HepG2 (cell line): Measurements from ENCODE around the gene NTMT1.
A peak's percentile ranks its signal among the peaks of the same experiment; 100 is the strongest.

ENCODE experiments used
- CTCF ChIP-seq: sonication (generic); formaldehyde crosslinking; IDR thresholded peaks from 2 replicates; pipeline ENCODE4 v1.5.0; 2020; ENCODE audit warnings: mild to moderate bottlenecking, missing genetic modification reagents, moderate library complexity
- FOXM1 ChIP-seq: sonication (generic); formaldehyde crosslinking; IDR thresholded peaks from 2 replicates; pipeline ENCODE4 v1.5.0; 2020; ENCODE audit warnings: missing genetic modification reagents
- MXD1 ChIP-seq: sonication (generic); formaldehyde crosslinking; IDR thresholded peaks from 2 replicates; pipeline ENCODE4 v1.4.0; 2020; ENCODE audit warnings: mild to moderate bottlenecking, missing genetic modification reagents
- RXRA ChIP-seq: sonication (generic); formaldehyde crosslinking; IDR thresholded peaks from 2 replicates; pipeline ENCODE4 v1.5.1; 2020; ENCODE audit warnings: missing genetic modification reagents
- SMC3 ChIP-seq: IDR thresholded peaks from 2 replicates; pipeline ENCODE4 v1.6.1; 2011; ENCODE audit warnings: low read length, improper control_type of control experiment
- TBP ChIP-seq: sonication (generic); formaldehyde crosslinking; IDR thresholded peaks from 2 replicates; pipeline ENCODE4 v1.5.0; 2020; ENCODE audit warnings: missing genetic modification reagents
- ZNF546 ChIP-seq: sonication (generic); formaldehyde crosslinking; conservative IDR thresholded peaks from 2 replicates; pipeline ENCODE4 v1.8.1; 2023; ENCODE audit warnings: mild to moderate bottlenecking, missing genetic modification reagents
- ZNF780A ChIP-seq: sonication (generic); formaldehyde crosslinking; IDR thresholded peaks from 2 replicates; pipeline ENCODE4 v1.8.0; 2022; ENCODE audit warnings: mild to moderate bottlenecking, missing genetic modification reagents, moderate library complexity
- ZSCAN31 ChIP-seq: sonication (generic); formaldehyde crosslinking; IDR thresholded peaks from 2 replicates; pipeline ENCODE4 v1.5.0; 2020; ENCODE audit warnings: low read depth, mild to moderate bottlenecking, missing genetic modification reagents

- no peak for TF ChIP-seq ZNF780A (CRISPR knock-in tag)
- no peak for TF ChIP-seq ZNF546 (CRISPR knock-in tag)
- peak; percentile 81 for TF ChIP-seq CTCF
- TF ChIP-seq SMC3, result peak; percentile 26; the same call in 1 of the 2 replicates
- TF ChIP-seq MXD1 (CRISPR knock-in tag), result no peak
- TF ChIP-seq FOXM1 (CRISPR knock-in tag), result no peak
- TF ChIP-seq TBP (CRISPR knock-in tag), result no peak
- TF ChIP-seq RXRA (CRISPR knock-in tag), result no peak
- no peak; the same call in 1 of the 2 replicates for TF ChIP-seq ZSCAN31 (CRISPR knock-in tag)
Observed at GRCh38 chr9:129610473-129611306, 15.3 kb upstream of the NTMT1 start.
